ENCODE results near the gene SEC14L2.

SEC14L2 gene

GRCh38 chr22:30406400-30406799 lies 9.6 kb downstream of the SEC14L2 start:
- no peak for DNase-seq

- no peak for DNase-seq
Measured at GRCh38 chr22:30408388-30409102, 11.7 kb downstream of the SEC14L2 start.

GRCh38 chr22:30411780-30412179 lies 15.0 kb downstream of the SEC14L2 start:
- no peak for DNase-seq

GRCh38 chr22:30413001-30413400 lies 16.2 kb downstream of the SEC14L2 start:
- no peak for DNase-seq

GRCh38 chr22:30413745-30414524 lies 17.1 kb downstream of the SEC14L2 start:
- DNase-seq = no peak

- no peak for DNase-seq
Measured at GRCh38 chr22:30414525-30415047, 17.8 kb downstream of the SEC14L2 start.

- no peak for DNase-seq
Measured at GRCh38 chr22:30416403-30416802, 19.6 kb downstream of the SEC14L2 start.

GRCh38 chr22:30416837-30417236 lies 20.0 kb downstream of the SEC14L2 start:
- no peak for DNase-seq

- no peak for DNase-seq
Measured at GRCh38 chr22:30420347-30421125, 23.7 kb downstream of the SEC14L2 start.

GRCh38 chr22:30421695-30422480 lies 25.1 kb downstream of the SEC14L2 start:
- no peak for DNase-seq

GRCh38 chr22:30422481-30423300 lies 25.9 kb downstream of the SEC14L2 start:
- peak; percentile 54 to 63 for DNase-seq

GRCh38 chr22:30423301-30423958 lies 26.6 kb downstream of the SEC14L2 start:
- peak; percentile 66 to 68 for DNase-seq

- DNase-seq = peak; percentile 98
Measured at GRCh38 chr22:30423959-30424533, 27.2 kb downstream of the SEC14L2 start.

GRCh38 chr22:30424534-30425326 lies 27.9 kb downstream of the SEC14L2 start:
- peak; percentile 25 to 32 for DNase-seq

GRCh38 chr22:30425327-30425615 lies 28.5 kb downstream of the SEC14L2 start:
- DNase-seq = no peak

GRCh38 chr22:30425616-30426387 lies 29.0 kb downstream of the SEC14L2 start, which contains the start of gene MTFP1:
Gene MTFP1 (plus strand): TSS chr22:30425768. CDS start chr22:30425880, 112 bp downstream.
- DNase-seq = peak; percentile 59 to 62

- peak; percentile 91 to 93 for DNase-seq
Measured at GRCh38 chr22:30426388-30427353, 29.9 kb downstream of the SEC14L2 start.

- DNase-seq = no peak
Measured at GRCh38 chr22:30427871-30428270, 31.1 kb downstream of the SEC14L2 start.

Measured in stimulated activated CD4-positive, alpha-beta T cell treated with anti-CD3 and anti-CD28 coated beads, Interleukin-2, amount 100 ng/mL, for 24 hours (primary cell).